ENCODE measurements around the gene CALHM3.

DNA sequence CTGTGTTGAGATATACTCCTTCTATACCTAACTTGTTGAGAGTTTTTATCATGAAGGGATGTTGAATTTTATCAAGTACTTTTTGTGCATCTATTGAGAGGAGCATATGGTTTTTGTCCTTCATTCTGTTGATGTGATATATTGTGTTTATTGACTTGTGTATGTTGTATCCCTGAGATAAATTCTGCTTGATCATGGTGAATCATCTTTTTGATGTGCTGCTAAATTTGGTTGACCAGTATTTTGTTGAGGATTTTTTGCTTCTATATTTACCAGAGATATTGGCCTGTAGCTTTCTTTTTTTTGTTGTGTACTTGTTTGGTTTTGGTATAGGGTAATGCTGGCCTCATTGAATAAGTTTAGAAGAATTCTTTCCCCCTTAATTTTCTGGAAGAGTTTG lies 46.9 kb upstream of the CALHM3 start:
- TF ChIP-seq POLR2AphosphoS5 (IDR thresholded peaks at IDR 0.05; ENCODE audit: borderline replicate concordance, low read depth, low read length) (no peak), EZH2 (IDR thresholded peaks at IDR 0.05) (no peak)
